RWPE2 (cell line): ENCODE results near the gene OR1E2.
"Not testable (repeated sequence)": the region's sequence is repeated elsewhere in the genome, so short reads cannot be mapped to it uniquely, and the experiment has no call there.

Source experiments
- ATAC-seq: fragments of 200-7000 bp; cut with Tn5 transposase; 3 replicates; pipeline ENCODE4 v1.9.1; 2021; ENCODE audit warnings: low read depth
- DNase-seq: peaks from one replicate; pipeline ENCODE4 v3.0.0-alpha.2; 2020; ENCODE audit warnings: low spot score
- H3K27ac ChIP-seq: fragments of 450-650 bp; 2 replicates; pipeline ENCODE4 v1.5.1; 2017; ENCODE audit warnings: mild to moderate bottlenecking; ENCODE audit not compliant: poor library complexity, severe bottlenecking
- H3K27me3 ChIP-seq: fragments of 250-450 bp; sonication (Bioruptor Pico); 2 replicates; pipeline ENCODE4 v1.5.1; 2021; ENCODE audit warnings: mild to moderate bottlenecking, moderate library complexity; ENCODE audit not compliant: insufficient read depth, poor library complexity, severe bottlenecking
- H3K36me3 ChIP-seq: fragments of 250-450 bp; sonication (Bioruptor Pico); 2 replicates; pipeline ENCODE4 v1.5.1; 2020; ENCODE audit warnings: low read depth, mild to moderate bottlenecking, moderate library complexity
- H3K4me1 ChIP-seq: fragments of 250-450 bp; sonication (Bioruptor Pico); 2 replicates; pipeline ENCODE4 v1.5.1; 2021; ENCODE audit warnings: mild to moderate bottlenecking, moderate library complexity; ENCODE audit not compliant: insufficient read depth, poor library complexity, severe bottlenecking
- H3K4me3 ChIP-seq: fragments of 250-450 bp; sonication (Bioruptor Pico); 2 replicates; pipeline ENCODE4 v1.5.1; 2021; ENCODE audit warnings: mild to moderate bottlenecking, moderate library complexity; ENCODE audit not compliant: severe bottlenecking
- H3K9me3 ChIP-seq: fragments of 250-450 bp; sonication (Bioruptor Pico); 2 replicates; pipeline ENCODE4 v1.5.1; 2021; ENCODE audit warnings: mild to moderate bottlenecking, moderate library complexity; ENCODE audit not compliant: severe bottlenecking
- CTCF ChIP-seq: fragments of 450-650 bp; IDR thresholded peaks from one replicate; pipeline ENCODE4 v1.5.1; 2017; ENCODE audit warnings: mild to moderate bottlenecking, moderate library complexity; ENCODE audit not compliant: poor library complexity, severe bottlenecking

The OR1E2 gene

GRCh38 chr17:3474212-3474611, 40.6 kb upstream of the OR1E2 start:
- Histone ChIP-seq H3K4me1 (peaks cover 3% of the 10 kb centered on the region), H3K27ac (no peak overlapping the region), H3K9me3 (no peaks in the 10 kb centered on the region), H3K4me3 (no peak overlapping the region), H3K27me3 (no peaks in the 10 kb centered on the region), H3K36me3 (no peaks in the 10 kb centered on the region)
- no peak for ATAC-seq
- no peak for DNase-seq
- TF ChIP-seq CTCF = no peak

- Histone ChIP-seq H3K36me3 (no peaks in the 10 kb centered on the region), H3K27me3 (no peaks in the 10 kb centered on the region), H3K9me3 (no peaks in the 10 kb centered on the region), H3K4me1 (peaks cover 3% of the 10 kb centered on the region), H3K27ac (no peak overlapping the region), H3K4me3 (no peak overlapping the region)
- ATAC-seq (no peak), DNase-seq (no peak)
- no peak for TF ChIP-seq CTCF
Observed at GRCh38 chr17:3472137-3472536, 38.5 kb upstream of the OR1E2 start.

GRCh38 chr17:3471599-3471998, 38.0 kb upstream of the OR1E2 start, which contains the start of gene SPATA22:
Gene SPATA22 (minus strand): TSS chr17:3471819. CDS start chr17:3469325, 2,494 bp downstream.
- Histone ChIP-seq H3K4me3 (no peak within 1 kb of the TSS), H3K27ac (no peak within 1 kb of the TSS), H3K9me3 (no peaks in the 10 kb centered on the region), H3K27me3 (no peaks in the 10 kb centered on the region), H3K4me1 (peaks cover 2% of the 10 kb centered on the region), H3K36me3 (no peaks in the 10 kb centered on the region)
- DNase-seq (no peak), ATAC-seq (no peak)
- no peak for TF ChIP-seq CTCF

GRCh38 chr17:3469529-3469928, 35.9 kb upstream of the OR1E2 start:
- no peak overlapping the region for H3K4me3 ChIP-seq
- no peaks in the 10 kb centered on the region for H3K4me1 ChIP-seq
- ATAC-seq = no peak
- TF ChIP-seq CTCF = no peak
- no peak overlapping the region for H3K27ac ChIP-seq
- H3K27me3 ChIP-seq = no peaks in the 10 kb centered on the region
- no peaks in the 10 kb centered on the region for H3K9me3 ChIP-seq
- no peaks in the 10 kb centered on the region for H3K36me3 ChIP-seq
- no peak for DNase-seq

- H3K27ac ChIP-seq, H3K4me1 ChIP-seq, DNase-seq, H3K36me3 ChIP-seq, H3K27me3 ChIP-seq, H3K9me3 ChIP-seq, H3K4me3 ChIP-seq, ATAC-seq: not testable (repeated sequence)
Observed at GRCh38 chr17:3466355-3466754, 32.7 kb upstream of the OR1E2 start.
